Daoy (cell line): ENCODE data around the gene FA2H. TPM values are rescaled to one million over a fixed set of nuclear protein-coding genes. Genes with fewer than 3 reads are reported as not detected.
"Not testable (repeated sequence)": the region's sequence is repeated elsewhere in the genome, so short reads cannot be mapped to it uniquely, and the experiment has no call there.

Experiments used
- DNase-seq: peaks from one replicate; pipeline ENCODE4 v3.0.0-alpha.2; 2015; ENCODE audit warnings: low read depth
- total RNA-seq: library from RNA; depleted of rRNA; stranded (reverse); fragments of >200 nt; shearing (Covaris generic); gene quantifications from 2 replicates; pipeline ENCODE4 v1.2.3, GENCODE V29; 2014; rRNA removed

FA2H gene
- total RNA-seq, 1 experiment from 2014 or later: not detected

- no peak for DNase-seq
Measured at GRCh38 chr16:74682556-74682955, 92.1 kb downstream of the FA2H start.

GRCh38 chr16:74680681-74681080, 93.9 kb downstream of the FA2H start:
- DNase-seq: no peak

GRCh38 chr16:74679983-74680382, 94.6 kb downstream of the FA2H start:
- no peak for DNase-seq

- no peak for DNase-seq
Measured at GRCh38 chr16:74677868-74678267, 96.8 kb downstream of the FA2H start.

GRCh38 chr16:74673876-74674275, 100.7 kb downstream of the FA2H start:
- no peak for DNase-seq

GRCh38 chr16:74668877-74669276, 105.7 kb downstream of the FA2H start:
- DNase-seq: not testable (repeated sequence)

GRCh38 chr16:74667255-74667700, 107.3 kb downstream of the FA2H start:
- peak; percentile 50 for DNase-seq

GRCh38 chr16:74666425-74667254, 108.0 kb downstream of the FA2H start, which contains the start of gene RFWD3:
RFWD3 (minus strand) TSS chr16:74666877; CDS start chr16:74661449, 5,428 bp downstream.
- peak; percentile 97 for DNase-seq

GRCh38 chr16:74666010-74666421, 108.6 kb downstream of the FA2H start:
- no peak for DNase-seq

Other genes with a start within 250 kb of the FA2H start
- 31.4 and 34.5 TPM in 2 replicates for gene GLG1, start 167.7 kb downstream of the FA2H start, total RNA-seq
- 35.3 and 38.0 TPM in 2 replicates for gene RFWD3, start 107.9 kb downstream of the FA2H start, total RNA-seq
- 18.9 and 21.7 TPM in 2 replicates for gene MLKL, start 74.0 kb downstream of the FA2H start, total RNA-seq
- 3.8 and 9.4 TPM in 2 replicates for gene WDR59, start 210.3 kb upstream of the FA2H start, total RNA-seq
- gene ZNRF1, start 224.2 kb upstream of the FA2H start, total RNA-seq: 17.5 and 21.9 TPM in 2 replicates